Liver (tissue), 3 donors: Measurements from ENCODE around the gene CERKL.

ENCODE experiments used
- CTCF ChIP-seq: fragments of 150-350 bp; IDR thresholded peaks from 2 replicates; pipeline ENCODE4 v1.5.1; 2017; ENCODE audit warnings: improper control_type of control experiment, low read depth, low read length; ENCODE audit not compliant: missing input control
- GABPA ChIP-seq, 2 donors: IDR thresholded peaks in 1 of 2; conservative IDR thresholded peaks in 1 of 2; 2 replicates each; pipeline ENCODE4 v1.6.1; 2016; ENCODE audit warnings: antibody characterized with exemption in 2 of 2, mild to moderate bottlenecking in 1 of 2, moderate library complexity in 1 of 2
- MAX ChIP-seq: IDR thresholded peaks from 2 replicates; pipeline ENCODE4 v1.6.1; 2016; ENCODE audit warnings: antibody characterized with exemption
- RAD21 ChIP-seq, 2 donors: IDR thresholded peaks; 2 replicates each; pipeline ENCODE4 v1.6.1; 2016; ENCODE audit warnings: antibody characterized with exemption in 2 of 2, mild to moderate bottlenecking in 2 of 2
- SP1 ChIP-seq: IDR thresholded peaks from 2 replicates; pipeline ENCODE4 v1.6.1; 2018; ENCODE audit warnings: antibody characterized with exemption, mild to moderate bottlenecking
- TAF1 ChIP-seq: conservative IDR thresholded peaks from 2 replicates; pipeline ENCODE4 v1.6.1; 2016; ENCODE audit warnings: antibody characterized with exemption, mild to moderate bottlenecking
- YY1 ChIP-seq: IDR thresholded peaks from 2 replicates; pipeline ENCODE4 v1.6.1; 2016; ENCODE audit warnings: antibody characterized with exemption, mild to moderate bottlenecking
- TF ChIP-seq, protein P1 (sequence below): IDR thresholded peaks from 2 replicates; pipeline ENCODE4 v1.6.1; 2016; ENCODE audit warnings: antibody characterized with exemption, mild to moderate bottlenecking
- TF ChIP-seq, protein P2 (sequence below): IDR thresholded peaks from 2 replicates; pipeline ENCODE4 v1.6.1; 2016; ENCODE audit warnings: antibody characterized with exemption
- TF ChIP-seq, protein P3 (sequence below): IDR thresholded peaks from 2 replicates; pipeline ENCODE4 v1.6.1; 2016; ENCODE audit warnings: antibody characterized with exemption
- donor health status: healthy.
- donor health status: healthy.

DNA sequence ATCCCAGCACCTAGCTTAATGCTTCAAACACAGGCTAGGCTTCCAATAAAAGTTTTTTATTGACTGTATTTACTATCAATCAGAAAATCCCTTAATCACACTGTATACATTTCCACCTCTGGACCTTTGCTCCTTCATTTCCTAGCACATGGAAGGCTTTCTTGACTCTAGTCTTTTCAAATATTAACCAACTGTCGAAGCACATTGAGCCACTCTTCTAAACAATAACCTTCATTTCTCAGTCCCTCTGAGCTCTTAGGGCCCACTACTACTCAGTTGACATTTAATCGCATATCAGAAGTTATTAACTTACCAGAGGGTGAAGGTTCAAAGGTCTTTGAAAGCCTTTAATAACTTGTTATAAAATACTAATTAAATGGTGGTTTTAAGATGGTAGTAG is 37.4 kb downstream of the CERKL start:
- no peak for TF ChIP-seq CTCF
- TF ChIP-seq, protein P1, sequence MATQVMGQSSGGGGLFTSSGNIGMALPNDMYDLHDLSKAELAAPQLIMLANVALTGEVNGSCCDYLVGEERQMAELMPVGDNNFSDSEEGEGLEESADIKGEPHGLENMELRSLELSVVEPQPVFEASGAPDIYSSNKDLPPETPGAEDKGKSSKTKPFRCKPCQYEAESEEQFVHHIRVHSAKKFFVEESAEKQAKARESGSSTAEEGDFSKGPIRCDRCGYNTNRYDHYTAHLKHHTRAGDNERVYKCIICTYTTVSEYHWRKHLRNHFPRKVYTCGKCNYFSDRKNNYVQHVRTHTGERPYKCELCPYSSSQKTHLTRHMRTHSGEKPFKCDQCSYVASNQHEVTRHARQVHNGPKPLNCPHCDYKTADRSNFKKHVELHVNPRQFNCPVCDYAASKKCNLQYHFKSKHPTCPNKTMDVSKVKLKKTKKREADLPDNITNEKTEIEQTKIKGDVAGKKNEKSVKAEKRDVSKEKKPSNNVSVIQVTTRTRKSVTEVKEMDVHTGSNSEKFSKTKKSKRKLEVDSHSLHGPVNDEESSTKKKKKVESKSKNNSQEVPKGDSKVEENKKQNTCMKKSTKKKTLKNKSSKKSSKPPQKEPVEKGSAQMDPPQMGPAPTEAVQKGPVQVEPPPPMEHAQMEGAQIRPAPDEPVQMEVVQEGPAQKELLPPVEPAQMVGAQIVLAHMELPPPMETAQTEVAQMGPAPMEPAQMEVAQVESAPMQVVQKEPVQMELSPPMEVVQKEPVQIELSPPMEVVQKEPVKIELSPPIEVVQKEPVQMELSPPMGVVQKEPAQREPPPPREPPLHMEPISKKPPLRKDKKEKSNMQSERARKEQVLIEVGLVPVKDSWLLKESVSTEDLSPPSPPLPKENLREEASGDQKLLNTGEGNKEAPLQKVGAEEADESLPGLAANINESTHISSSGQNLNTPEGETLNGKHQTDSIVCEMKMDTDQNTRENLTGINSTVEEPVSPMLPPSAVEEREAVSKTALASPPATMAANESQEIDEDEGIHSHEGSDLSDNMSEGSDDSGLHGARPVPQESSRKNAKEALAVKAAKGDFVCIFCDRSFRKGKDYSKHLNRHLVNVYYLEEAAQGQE = no peak
- TF ChIP-seq, protein P2, sequence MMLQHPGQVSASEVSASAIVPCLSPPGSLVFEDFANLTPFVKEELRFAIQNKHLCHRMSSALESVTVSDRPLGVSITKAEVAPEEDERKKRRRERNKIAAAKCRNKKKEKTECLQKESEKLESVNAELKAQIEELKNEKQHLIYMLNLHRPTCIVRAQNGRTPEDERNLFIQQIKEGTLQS = no peak
- TF ChIP-seq, protein P3, sequence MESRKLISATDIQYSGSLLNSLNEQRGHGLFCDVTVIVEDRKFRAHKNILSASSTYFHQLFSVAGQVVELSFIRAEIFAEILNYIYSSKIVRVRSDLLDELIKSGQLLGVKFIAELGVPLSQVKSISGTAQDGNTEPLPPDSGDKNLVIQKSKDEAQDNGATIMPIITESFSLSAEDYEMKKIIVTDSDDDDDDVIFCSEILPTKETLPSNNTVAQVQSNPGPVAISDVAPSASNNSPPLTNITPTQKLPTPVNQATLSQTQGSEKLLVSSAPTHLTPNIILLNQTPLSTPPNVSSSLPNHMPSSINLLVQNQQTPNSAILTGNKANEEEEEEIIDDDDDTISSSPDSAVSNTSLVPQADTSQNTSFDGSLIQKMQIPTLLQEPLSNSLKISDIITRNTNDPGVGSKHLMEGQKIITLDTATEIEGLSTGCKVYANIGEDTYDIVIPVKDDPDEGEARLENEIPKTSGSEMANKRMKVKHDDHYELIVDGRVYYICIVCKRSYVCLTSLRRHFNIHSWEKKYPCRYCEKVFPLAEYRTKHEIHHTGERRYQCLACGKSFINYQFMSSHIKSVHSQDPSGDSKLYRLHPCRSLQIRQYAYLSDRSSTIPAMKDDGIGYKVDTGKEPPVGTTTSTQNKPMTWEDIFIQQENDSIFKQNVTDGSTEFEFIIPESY = no peak
- TF ChIP-seq YY1 = no peak
- no peak for TF ChIP-seq SP1
- no peak for TF ChIP-seq MAX
- no peak for TF ChIP-seq TAF1
- no peak for TF ChIP-seq GABPA (IDR thresholded peaks at IDR 0.05 in 1 of 2, conservative IDR thresholded peaks at IDR 0.05 in 1 of 2)
- TF ChIP-seq RAD21 (IDR thresholded peaks at IDR 0.05) = no peak
